Suppressor macrophage (primary cell): ENCODE measurements around the gene ZFAND2A.
"Not testable (repeated sequence)": the region's sequence is repeated elsewhere in the genome, so short reads cannot be mapped to it uniquely, and the experiment has no call there.

Source experiments
- DNase-seq, 4 experiments: peaks; one replicate each; pipeline ENCODE4 v3.0.0-alpha.2; 2020 to 2022

The ZFAND2A gene

DNA sequence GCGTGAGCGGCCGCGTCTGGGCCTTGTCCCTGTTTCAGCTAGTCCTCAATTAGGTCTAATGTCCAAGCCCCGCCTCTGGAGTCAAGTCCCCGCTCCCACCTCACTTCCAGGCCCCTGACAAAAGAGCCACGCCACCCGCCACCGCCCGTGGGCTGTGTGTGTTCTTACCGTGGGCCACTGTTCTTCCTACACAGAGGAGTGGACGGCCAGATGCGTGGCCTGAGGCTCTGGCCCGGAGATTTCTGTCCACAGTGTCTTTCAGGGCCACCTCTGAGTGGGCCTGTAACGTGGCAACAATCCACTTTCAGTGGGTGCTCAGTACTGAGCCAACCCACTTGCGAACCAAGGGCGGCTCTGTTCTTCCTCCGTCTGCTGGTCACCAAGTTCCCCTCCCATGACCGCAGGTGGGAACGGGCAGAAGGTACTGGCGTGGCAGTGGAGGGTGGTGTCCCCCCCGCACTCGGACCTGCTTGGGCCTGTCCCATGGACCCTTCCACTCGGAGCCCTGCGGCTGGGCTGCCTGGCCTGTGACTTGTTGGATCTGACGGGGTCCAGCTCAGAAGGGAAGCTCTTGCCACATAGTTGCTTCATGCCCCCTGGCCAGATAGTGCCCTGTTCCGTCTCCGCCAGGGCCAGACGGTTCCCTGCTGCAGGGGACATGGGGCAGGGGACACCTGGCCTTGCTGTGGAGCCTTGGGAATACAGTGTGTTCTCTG is 15.0 kb upstream of the ZFAND2A start:
- no peak for DNase-seq

GRCh38 chr7:1174002-1174401 is 14.0 kb upstream of the ZFAND2A start:
- DNase-seq, result no peak

DNA sequence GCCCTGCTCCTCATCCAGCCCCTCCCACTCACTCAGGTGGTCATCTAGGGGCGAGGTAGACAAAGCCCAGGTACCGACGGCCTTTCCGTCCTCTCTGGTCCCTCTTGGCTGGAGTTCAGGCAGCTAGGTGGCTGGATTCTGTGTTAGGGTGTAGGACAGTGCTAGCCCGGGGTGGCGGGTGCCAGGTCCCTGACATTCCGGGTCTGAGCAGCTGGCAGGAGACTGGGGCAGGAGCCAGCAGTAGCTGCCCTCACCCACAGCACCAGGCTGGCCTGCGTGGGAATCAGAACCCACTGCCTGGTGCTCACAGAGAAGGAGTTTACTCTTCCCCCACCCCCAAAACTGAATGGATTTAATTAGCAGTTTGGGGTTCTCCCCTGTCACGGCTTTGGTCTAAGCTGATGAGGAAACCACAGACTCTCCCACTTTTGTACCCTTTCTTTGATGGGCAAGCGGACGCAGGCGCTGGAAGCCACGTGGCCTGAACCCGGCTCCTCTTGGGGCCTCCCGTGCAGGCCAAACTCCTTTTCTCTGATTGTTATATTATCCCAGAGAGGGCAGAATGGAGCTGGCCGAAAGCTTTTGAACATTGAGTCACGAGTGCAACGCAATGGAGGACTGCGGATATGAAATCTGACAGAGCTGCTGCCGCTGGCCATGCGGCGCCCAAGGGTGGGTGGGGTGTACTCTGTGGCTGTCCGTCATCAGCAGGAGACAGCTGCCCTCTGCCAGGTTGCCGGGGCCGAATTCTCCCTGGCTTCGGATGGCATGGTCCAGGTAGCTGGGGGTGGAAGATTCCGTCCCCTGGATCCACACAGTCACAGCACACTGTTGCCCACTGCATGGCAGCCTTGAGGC is 12.9 kb upstream of the ZFAND2A start:
- no peak for DNase-seq

GRCh38 chr7:1171516-1171915 is 11.5 kb upstream of the ZFAND2A start:
- not testable (repeated sequence) for DNase-seq

DNA sequence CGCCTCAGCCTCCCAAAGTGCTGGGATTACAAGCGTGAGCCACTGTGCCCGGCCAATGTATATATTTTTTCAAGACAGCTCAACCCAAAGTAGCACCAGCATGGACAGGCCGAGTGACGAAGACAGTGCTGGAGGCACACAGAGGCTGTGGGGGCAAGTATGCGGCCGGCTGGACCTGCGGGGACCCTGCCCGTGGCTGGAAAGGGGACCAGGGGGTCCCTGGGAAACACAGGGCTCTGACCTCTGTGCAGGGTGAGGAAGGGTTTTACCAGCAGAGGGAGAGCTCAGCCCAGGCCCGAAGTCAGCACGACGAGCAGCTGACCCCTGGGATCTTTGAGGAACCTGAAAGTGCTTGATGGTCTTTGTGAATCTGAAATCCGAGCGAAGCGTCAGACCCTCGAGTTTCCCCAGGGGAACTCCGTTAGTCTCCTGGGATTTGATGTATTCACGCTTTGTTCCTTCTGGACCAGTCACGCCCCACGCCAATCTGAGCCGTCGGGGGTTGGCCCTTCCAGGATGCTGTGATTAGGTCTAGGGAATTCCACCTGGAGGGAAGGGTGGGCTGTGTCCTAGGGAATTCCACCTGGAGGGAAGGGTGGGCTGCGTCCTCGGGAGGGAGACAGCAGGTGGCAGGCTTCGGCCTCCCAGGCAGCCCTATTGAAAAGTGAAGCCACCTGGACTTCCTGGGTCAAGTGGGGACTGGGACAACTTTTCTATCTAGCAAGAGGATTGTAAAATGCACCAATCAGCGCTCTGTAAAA is 10.9 kb upstream of the ZFAND2A start:
- DNase-seq, result no peak

DNA sequence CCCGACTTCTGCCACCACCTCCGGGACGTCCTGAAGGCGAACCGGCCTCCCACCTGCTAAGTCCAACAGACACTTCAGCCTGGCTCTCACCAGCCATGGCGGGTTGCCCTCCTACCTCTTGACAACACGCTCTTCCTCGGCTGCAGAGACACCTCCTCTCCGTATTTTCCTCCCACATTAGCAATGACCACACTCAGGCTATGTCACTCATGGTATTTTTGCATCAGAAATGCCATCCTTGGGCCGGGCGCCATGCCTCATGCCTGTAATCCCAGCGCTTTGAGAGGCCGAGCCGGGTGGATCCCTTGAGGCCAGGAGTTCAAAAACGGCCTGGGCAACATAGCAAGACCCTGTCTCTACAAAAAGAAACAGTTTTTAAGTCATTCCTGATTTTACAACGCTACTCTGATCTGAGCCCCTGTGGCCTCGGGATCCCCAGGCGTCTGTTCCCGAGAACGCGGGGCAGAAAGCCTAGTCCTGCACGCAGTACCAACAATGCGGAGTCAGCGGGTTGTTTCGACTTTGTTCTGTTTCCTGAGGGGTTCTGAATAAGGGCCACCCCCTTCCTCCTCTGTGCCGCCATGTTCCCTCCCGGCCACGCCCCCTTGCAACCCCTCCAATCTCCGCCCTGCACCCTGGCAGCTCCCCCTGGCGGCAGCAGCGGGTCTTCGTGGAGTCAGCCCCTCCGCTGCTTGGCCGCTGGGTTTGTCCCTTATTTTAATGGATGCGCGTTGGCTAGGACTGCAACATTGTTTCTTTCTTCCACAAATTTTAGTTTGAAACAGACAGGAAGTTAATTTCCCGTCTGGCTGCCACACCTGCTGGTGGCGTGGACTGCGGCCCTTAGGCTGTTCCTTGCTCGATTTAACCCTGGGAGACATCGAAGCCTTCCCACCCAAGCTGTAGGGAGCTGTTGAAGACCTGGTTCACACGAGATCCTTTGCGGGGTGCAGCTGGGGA is 9.7 kb upstream of the ZFAND2A start:
- peak; percentile 94 to 97 (median 95) for DNase-seq

DNA sequence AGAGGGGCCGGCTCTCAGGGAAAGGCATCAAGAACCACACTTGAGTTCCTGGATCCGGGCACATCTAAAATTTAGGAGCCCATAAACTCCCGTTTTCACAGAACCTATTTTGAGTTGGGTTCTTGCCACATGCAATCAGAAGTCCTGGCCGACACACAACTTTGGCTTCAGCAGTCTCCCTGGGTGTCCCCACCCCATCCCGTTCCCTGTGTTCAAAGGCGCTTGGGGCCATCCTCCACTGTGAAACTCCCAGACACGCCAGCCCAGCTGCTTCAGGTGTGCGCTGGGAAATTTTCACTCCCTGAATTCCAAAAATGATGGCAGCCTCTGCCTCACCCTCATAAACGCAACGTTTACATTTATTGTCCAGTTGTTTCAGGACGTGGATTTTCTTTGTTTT is 8.4 kb upstream of the ZFAND2A start:
- no peak for DNase-seq

DNA sequence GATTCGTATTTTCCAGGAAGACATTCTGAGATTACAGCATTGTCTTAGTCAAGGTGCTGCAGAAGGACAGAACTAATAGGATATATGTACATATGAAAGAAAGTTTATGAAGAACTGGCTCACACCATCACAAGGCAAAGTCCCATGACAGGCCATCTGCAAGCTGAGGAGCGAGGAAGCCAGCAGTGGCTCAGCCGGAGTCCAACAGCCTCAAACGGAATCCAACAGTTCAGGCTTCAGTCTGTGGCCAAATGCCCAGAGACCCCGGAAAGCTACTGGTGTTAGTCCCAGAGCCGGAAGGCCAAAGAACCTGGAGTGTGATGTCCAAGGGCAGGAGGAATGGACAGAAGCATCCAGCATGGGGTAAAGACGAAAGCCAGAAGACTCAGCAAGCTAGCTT is 4.4 kb upstream of the ZFAND2A start:
- DNase-seq, result no peak

GRCh38 chr7:1163121-1163520 is 3.1 kb upstream of the ZFAND2A start:
- DNase-seq, result no peak

- DNase-seq, result peak; percentile 51 to 69 (median 60)
Measured at GRCh38 chr7:1160670-1161021, 650 bp upstream of the ZFAND2A start.

- DNase-seq, result not testable (repeated sequence)
Measured at GRCh38 chr7:1159231-1159630, 765 bp downstream of the ZFAND2A start.

DNA sequence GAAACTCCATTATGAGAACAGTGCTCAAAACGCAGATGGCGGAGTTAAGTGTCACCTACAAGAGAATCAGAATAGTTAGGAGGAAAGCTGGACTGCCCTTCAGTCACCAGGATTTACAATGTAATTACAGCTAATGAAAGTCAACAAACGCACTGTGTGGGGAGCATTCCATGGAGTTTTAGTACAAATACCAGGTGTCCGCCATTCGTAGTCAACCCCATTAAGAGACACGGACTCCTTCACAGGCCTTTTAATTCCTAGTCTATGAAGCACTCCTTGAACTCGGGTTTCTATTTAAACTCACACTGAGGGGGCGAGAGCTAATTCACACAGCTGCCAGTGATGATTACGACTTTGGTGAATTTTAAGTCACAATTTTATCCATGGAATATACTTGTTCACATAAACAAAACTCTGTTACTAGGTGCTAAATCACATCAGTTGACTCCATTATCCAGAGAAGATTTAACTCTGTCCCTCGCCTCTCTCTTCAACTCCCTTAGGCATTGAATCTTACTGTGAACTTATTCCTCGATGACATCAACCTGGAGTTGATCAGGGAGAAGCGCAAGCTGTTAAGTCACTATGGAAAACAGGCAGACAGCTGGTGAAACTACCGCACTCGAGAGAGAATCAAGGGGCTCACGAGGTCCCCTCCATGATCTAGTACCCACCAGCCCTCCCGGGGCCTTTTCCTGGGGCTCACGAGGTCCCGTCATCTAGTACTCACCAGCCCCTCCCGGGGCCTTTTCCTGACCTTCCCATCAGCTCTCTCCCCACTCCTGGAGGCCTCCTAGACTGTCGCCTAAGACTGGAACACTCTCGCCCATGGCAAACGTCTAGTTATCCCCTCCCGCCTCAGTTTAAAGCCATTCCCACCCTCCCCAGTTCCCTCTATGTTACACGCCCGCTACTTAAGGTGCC is 1.5 kb downstream of the ZFAND2A start:
- no peak for DNase-seq

DNA sequence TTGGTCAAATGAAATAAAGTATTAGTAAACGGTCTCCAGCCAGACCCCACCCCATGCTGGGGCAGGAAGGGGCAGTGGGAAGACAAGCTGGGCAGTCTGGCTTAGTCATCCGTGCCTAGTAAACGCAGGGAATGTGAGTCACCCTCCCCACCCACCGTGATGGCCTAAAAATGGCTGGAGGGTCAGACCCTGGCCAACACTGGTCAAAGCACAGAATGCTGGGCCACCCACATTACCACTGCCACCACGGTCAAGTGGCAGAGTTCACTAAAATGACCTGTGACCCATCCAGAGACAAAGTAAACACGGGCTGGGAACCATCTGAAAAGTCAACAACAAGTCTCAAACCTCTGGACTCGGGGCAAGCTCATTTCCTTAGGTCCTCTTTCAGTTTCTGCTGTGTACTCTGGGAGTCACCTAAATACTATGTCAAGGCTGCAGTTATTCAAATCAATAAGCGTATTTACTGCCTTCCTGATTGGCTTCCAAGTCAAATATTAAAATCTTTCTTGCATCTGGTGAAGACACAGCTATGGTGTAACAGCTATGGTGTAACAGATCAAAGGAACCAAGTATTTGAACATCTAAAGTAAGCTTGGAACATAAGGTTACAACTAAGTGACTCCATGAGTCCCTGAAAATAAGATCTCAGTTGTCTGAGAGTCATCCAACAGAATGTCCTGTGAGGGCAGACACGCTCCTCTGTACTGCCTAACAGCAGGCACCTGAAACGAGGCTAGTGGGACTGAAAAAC is 3.0 kb downstream of the ZFAND2A start:
- DNase-seq, result peak; percentile 69 to 83 (median 72)

GRCh38 chr7:1155818-1156781 is 3.9 kb downstream of the ZFAND2A start:
- DNase-seq, result not testable (repeated sequence)

GRCh38 chr7:1154172-1154739 is 5.7 kb downstream of the ZFAND2A start:
- DNase-seq, result no peak

- no peak for DNase-seq
Measured at GRCh38 chr7:1152492-1152891, 7.5 kb downstream of the ZFAND2A start.

- no peak for DNase-seq
Measured at GRCh38 chr7:1151653-1152425, 8.2 kb downstream of the ZFAND2A start.

GRCh38 chr7:1151156-1151555 is 8.8 kb downstream of the ZFAND2A start:
- DNase-seq, result no peak
